Activated CD8-positive, alpha-beta T cell treated with anti-CD3 and anti-CD28 coated beads, Interleukin-2, amount 10 ng/mL, durations not matched to agents 7 days and 5 days (primary cell): ENCODE results near the gene HOXD1. TPM values are rescaled to one million over a fixed set of nuclear protein-coding genes. Genes with fewer than 3 reads are reported as not detected.

Experiments used
- ATAC-seq: fragments of 150-1000 bp; cut with Tn5 transposase; one replicate; pipeline ENCODE4 v1.10.0; 2021; ENCODE audit warnings: moderate library complexity
- CTCF ChIA-PET: fragments of 350-600 bp; sonication (Branson Sonifier 250); formaldehyde crosslinking; loops from one replicate; lab custom pipeline; 2021; ENCODE audit warnings: antibody characterized with exemption; lab: Charles Lee
- POLR2A ChIA-PET: fragments of 350-600 bp; sonication (Branson Sonifier 250); formaldehyde crosslinking; loops from one replicate; lab custom pipeline; 2021; ENCODE audit warnings: antibody characterized with exemption; lab: Charles Lee
- DNase-seq: peaks from one replicate; pipeline ENCODE4 v3.0.0-alpha.2; 2020
- H3K27ac Mint-ChIP-seq: one replicate; pipeline ENCODE4 v1.8.0; 2021; ENCODE audit warnings: mild to moderate bottlenecking, mixed read lengths
- H3K27me3 Mint-ChIP-seq: one replicate; pipeline ENCODE4 v1.8.0; 2021; ENCODE audit warnings: low read depth, mixed read lengths
- H3K36me3 Mint-ChIP-seq: one replicate; pipeline ENCODE4 v1.8.0; 2021; ENCODE audit warnings: low read depth, mixed read lengths
- H3K4me1 Mint-ChIP-seq: one replicate; pipeline ENCODE4 v1.8.0; 2021; ENCODE audit warnings: low read depth, mixed read lengths
- H3K4me3 Mint-ChIP-seq: one replicate; pipeline ENCODE4 v1.8.0; 2021; ENCODE audit warnings: mild to moderate bottlenecking, mixed read lengths
- H3K9me3 Mint-ChIP-seq: one replicate; pipeline ENCODE4 v1.8.0; 2022; ENCODE audit warnings: mixed read lengths; ENCODE audit not compliant: insufficient read depth
- total RNA-seq, 2 experiments: library from RNA; stranded (reverse); gene quantifications; one replicate each; pipeline ENCODE4 v1.2.3, GENCODE V29; 2021

Gene HOXD1
- total RNA-seq, 2 experiments from 2014 or later = not detected

DNA sequence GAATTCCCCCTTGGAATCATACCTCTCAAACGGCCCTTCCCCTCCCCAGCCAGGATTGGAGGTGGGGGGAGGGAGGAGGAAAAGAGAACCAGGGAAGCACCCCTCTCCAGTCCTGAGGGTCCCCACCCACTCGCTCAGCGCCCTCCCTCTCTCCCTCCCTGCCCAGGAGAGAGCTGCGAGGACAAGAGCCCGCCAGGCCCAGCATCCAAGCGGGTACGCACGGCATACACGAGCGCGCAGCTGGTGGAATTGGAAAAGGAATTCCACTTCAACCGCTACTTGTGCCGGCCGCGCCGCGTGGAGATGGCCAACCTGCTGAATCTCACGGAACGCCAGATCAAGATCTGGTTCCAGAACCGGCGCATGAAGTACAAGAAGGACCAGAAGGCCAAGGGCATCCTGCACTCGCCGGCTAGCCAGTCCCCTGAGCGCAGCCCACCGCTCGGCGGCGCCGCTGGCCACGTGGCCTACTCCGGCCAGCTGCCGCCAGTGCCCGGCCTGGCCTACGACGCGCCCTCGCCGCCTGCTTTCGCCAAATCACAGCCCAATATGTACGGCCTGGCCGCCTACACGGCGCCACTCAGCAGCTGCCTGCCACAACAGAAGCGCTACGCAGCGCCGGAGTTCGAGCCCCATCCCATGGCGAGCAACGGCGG lies 17.0 kb upstream of the HOXD1 start:
- DNase-seq = no peak
- no peaks in the 10 kb centered on the region for H3K9me3 Mint-ChIP-seq
- no peak overlapping the region for H3K27ac Mint-ChIP-seq
- H3K27me3 Mint-ChIP-seq = peaks cover 73% of the 10 kb centered on the region
- CTCF ChIA-PET = no interaction called here
- no peak for ATAC-seq
- H3K36me3 Mint-ChIP-seq = no peaks in the 10 kb centered on the region
- no peak overlapping the region for H3K4me3 Mint-ChIP-seq
- peaks cover 6% of the 10 kb centered on the region for H3K4me1 Mint-ChIP-seq
- POLR2A ChIA-PET = no interaction called here

DNA sequence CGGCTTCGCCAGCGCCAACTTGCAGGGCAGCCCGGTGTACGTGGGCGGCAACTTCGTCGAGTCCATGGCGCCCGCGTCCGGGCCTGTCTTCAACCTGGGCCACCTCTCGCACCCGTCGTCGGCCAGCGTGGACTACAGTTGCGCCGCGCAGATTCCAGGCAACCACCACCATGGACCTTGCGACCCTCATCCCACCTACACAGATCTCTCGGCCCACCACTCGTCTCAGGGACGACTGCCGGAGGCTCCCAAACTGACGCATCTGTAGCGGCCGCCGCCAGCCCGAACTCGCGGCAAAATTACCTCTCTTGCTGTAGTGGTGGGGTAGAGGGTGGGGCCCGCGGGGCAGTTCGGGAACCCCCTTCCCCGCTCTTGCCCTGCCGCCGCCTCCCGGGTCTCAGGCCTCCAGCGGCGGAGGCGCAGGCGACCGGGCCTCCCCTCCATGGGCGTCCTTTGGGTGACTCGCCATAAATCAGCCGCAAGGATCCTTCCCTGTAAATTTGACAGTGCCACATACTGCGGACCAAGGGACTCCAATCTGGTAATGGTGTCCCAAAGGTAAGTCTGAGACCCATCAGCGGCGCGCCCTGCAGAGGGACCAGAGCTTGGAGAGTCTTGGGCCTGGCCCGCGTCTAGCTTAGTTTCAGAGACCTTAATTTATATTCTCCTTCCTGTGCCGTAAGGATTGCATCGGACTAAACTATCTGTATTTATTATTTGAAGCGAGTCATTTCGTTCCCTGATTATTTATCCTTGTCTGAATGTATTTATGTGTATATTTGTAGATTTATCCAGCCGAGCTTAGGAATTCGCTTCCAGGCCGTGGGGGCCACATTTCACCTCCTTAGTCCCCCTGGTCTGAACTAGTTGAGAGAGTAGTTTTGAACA lies 16.2 kb upstream of the HOXD1 start:
- DNase-seq (no peak), ATAC-seq (no peak)
- Mint-ChIP-seq H3K27ac (peak overlapping the region; percentile 46), H3K4me1 (peaks cover 6% of the 10 kb centered on the region), H3K27me3 (peaks cover 73% of the 10 kb centered on the region), H3K36me3 (no peaks in the 10 kb centered on the region), H3K4me3 (no peak overlapping the region), H3K9me3 (no peaks in the 10 kb centered on the region)
- CTCF ChIA-PET = interaction anchor here (2.7 kb wide), 1 partner anchor 283 kb away, joined by 10 read pairs; no protein-coding TSS in a partner anchor
- POLR2A ChIA-PET = no interaction called here

DNA sequence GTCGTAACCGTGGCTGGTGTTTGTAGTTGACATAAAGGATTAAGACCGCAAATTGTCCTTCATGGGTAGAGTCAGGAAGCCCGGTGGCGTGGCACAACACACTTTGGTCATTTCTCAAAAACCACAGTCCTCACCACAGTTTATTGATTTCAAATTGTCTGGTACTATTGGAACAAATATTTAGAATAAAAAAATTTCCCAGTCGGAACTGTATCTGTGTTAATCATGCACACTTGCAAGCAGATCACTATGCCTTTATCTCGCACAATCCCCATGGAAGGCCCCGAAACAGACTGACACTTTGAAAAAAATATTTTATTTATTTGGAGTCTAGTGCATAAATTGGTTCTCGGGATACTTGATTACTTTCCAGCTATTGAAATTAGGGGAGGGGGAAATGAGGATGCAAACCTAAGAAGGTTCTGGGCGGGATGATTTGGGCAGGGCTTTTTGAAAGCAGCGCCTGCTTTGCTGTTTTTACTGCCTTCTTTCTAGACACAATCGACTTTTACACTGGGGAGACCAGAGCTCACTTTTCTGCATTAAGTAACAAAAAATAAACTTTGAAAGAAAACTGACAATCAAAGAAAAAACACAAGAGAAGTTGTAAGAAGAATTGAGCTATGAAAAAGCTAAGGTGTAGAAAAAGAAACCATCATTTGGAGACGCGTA lies 15.4 kb upstream of the HOXD1 start:
- POLR2A ChIA-PET = no interaction called here
- H3K27me3 Mint-ChIP-seq = peaks cover 72% of the 10 kb centered on the region
- DNase-seq (no peak), ATAC-seq (no peak)
- CTCF ChIA-PET = interaction anchor here (0.9 to 2.7 kb wide), 2 partner anchors 45 to 282 kb away, joined by 4 to 10 read pairs; no protein-coding TSS in a partner anchor
- peaks cover 6% of the 10 kb centered on the region for H3K4me1 Mint-ChIP-seq
- H3K9me3 Mint-ChIP-seq = no peaks in the 10 kb centered on the region
- no peak overlapping the region for H3K4me3 Mint-ChIP-seq
- no peaks in the 10 kb centered on the region for H3K36me3 Mint-ChIP-seq
- H3K27ac Mint-ChIP-seq = peak overlapping the region; percentile 46

DNA sequence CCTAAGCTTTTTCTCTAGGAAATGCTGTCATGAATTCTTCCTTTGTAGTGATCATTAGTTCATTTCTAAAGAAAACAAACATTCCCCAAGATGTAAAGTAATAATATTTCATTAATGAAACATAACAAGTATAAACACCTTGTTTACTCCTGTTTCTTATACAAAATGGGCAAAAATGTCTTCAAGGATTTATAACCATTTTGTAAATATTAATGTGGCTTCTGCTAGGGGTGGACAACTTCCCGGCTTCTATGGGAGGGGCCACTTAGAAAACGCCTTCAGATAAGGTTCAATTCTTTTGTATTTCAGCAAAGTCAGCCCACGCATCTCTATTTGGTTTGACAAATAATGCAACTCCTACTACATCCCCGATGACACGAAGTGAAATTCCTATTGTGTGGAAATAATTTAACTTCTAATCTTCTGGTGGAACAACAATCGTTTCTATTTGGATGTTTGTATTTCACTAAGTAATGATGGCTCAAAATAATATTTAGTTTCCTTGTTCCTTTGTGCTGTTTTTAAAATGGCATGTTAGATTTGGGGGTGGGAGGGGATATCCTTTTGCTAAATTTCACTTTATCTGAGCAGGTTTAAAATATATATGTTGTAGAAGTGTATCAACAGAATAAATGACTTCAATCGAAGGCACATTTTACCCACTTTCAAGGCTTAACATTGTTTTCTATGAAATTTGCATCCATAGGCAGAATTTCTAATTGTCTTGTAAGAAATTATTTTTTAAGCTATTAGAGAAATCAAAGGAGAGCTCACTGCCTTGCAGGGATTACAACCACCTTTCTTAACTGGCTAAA lies 14.7 kb upstream of the HOXD1 start:
- Mint-ChIP-seq H3K36me3 (no peaks in the 10 kb centered on the region), H3K9me3 (no peaks in the 10 kb centered on the region), H3K27me3 (peaks cover 77% of the 10 kb centered on the region), H3K4me3 (no peak overlapping the region), H3K27ac (no peak overlapping the region), H3K4me1 (peaks cover 9% of the 10 kb centered on the region)
- DNase-seq (no peak), ATAC-seq (no peak)
- ChIA-PET CTCF (interaction anchor here (0.9 to 2.7 kb wide), 3 partner anchors 46 to 381 kb away, joined by 4 to 10 read pairs (median 6); no protein-coding TSS in a partner anchor), POLR2A (no interaction called here)

DNA sequence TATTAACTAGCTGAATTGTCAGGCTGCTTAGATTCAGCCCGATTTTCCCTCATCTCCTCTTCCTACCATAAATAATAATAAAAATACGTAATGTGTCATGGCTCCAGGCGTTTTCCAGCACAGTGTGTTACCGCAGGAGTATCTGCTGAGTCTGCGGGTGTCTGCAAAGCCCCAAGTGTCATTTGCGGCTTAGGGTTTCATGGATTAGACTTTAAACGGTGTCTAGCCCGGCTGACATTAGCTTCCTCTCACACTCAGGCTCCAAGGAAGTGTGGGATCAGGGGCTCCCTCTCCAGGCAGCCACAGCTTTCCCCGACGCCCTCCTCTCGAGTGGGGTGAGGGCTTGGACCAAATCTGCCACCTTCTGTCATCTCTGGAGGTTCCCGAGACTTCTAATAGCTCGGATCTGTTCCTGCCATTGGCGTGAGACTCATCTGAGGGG lies 14.1 kb upstream of the HOXD1 start:
- ATAC-seq (no peak), DNase-seq (no peak)
- POLR2A ChIA-PET = no interaction called here
- Mint-ChIP-seq H3K9me3 (no peaks in the 10 kb centered on the region), H3K4me3 (no peak overlapping the region), H3K27me3 (peaks cover 82% of the 10 kb centered on the region), H3K36me3 (no peaks in the 10 kb centered on the region), H3K4me1 (peaks cover 9% of the 10 kb centered on the region), H3K27ac (no peak overlapping the region)
- CTCF ChIA-PET = interaction anchor here (1.1 to 2.7 kb wide), 2 partner anchors 281 to 380 kb away, joined by 6 to 10 read pairs; no protein-coding TSS in a partner anchor

DNA sequence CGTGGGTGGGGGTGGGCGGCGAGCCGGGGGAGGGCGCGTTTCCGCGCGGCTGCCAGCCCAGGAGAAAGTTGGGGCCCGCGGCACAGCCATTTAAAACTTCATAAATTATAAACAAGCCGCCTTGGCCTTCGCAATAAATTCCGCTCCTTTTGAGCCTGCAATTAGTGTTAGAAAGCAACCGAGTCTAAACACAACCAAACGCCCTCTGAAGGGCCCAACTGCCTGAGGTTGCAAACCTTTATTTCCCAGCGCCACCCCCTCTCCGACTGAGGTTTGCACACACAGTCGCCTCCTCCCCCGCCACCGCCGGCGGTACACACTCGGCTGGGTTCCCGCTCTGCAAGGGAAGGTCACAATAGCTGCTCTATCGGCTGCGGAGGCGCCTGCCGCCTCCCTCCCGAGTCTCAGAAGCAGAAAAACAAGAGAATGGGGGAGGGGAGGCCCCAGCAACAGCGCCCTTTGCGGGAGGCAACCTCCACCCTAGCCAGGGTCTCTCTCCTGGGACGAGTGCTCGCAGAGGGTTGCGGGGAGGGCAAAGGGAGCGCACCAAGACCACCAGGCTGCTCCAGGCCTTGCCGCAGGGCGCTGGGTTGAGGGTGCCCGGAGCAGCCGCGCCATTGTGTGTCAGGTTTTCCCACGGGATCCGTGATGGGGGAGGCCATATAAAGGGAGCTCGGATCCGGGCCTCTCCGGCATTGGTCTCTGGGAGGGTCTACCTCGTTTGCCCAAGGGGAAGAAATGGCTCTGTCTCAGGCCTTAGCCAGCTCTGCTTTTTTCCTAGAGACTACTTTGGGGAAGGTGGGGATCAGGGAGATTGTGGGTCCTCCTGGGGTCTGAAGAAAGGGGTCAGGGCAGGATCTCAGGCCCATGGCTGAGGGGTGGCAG lies 13.4 kb upstream of the HOXD1 start:
- CTCF ChIA-PET = interaction anchor here (1.0 to 2.7 kb wide), 3 partner anchors 278 to 379 kb away, joined by 3 to 10 read pairs (median 6); no protein-coding TSS in a partner anchor
- peaks cover 84% of the 10 kb centered on the region for H3K27me3 Mint-ChIP-seq
- no peak overlapping the region for H3K4me3 Mint-ChIP-seq
- ATAC-seq = no peak
- H3K4me1 Mint-ChIP-seq = peaks cover 9% of the 10 kb centered on the region
- DNase-seq = no peak
- no peaks in the 10 kb centered on the region for H3K9me3 Mint-ChIP-seq
- no peak overlapping the region for H3K27ac Mint-ChIP-seq
- POLR2A ChIA-PET = no interaction called here
- H3K36me3 Mint-ChIP-seq = no peaks in the 10 kb centered on the region

DNA sequence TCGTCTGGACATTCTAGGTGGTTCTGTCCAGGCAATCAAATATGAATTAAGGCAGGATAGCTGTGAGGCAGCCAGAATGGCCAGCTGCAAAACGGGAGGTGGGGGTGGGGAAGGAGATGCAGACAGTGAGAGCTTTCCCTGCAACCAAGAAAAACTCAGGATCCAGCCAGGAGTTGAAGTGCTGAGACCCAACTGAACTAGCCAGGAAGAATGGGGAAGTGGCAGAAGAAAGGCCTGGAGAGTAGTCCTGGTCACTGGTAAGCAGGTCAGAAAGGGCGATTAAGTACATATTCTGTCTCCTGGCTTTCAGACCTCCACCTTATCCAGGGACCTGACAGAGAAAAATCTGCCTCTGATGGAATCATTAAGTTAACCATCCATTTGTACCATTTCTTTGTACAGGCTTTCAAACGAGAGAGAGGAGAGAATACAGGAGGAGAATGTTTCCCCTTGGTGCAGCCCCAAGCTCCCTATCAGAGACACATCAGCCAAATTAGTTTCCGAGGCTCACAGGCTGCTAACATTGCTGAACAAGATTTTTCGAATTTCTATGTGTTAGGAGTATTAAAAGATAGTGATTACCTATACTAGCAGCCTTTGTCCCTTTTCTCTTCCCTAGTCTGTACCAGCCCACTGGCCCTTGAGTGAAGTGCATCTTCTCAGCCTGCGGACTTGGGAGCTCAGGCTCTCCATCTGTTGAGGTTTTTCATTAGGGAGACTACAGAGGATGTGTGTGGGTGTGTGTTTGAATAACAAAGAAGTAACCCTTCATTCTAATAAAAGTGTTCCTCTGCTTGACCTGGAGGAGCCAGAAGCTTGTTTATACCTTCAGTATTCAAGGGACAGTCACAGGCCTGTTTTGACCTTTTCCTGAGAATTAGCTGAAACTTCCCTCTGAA lies 12.5 kb upstream of the HOXD1 start:
- ATAC-seq (no peak), DNase-seq (no peak)
- no peak overlapping the region for H3K4me3 Mint-ChIP-seq
- ChIA-PET CTCF (interaction anchor here (1.0 to 1.2 kb wide), 2 partner anchors 26 to 278 kb away, joined by 3 read pairs; no protein-coding TSS in a partner anchor), POLR2A (no interaction called here)
- no peak overlapping the region for H3K27ac Mint-ChIP-seq
- H3K36me3 Mint-ChIP-seq = no peaks in the 10 kb centered on the region
- H3K27me3 Mint-ChIP-seq = peaks cover 88% of the 10 kb centered on the region
- H3K4me1 Mint-ChIP-seq = peaks cover 9% of the 10 kb centered on the region
- no peaks in the 10 kb centered on the region for H3K9me3 Mint-ChIP-seq

DNA sequence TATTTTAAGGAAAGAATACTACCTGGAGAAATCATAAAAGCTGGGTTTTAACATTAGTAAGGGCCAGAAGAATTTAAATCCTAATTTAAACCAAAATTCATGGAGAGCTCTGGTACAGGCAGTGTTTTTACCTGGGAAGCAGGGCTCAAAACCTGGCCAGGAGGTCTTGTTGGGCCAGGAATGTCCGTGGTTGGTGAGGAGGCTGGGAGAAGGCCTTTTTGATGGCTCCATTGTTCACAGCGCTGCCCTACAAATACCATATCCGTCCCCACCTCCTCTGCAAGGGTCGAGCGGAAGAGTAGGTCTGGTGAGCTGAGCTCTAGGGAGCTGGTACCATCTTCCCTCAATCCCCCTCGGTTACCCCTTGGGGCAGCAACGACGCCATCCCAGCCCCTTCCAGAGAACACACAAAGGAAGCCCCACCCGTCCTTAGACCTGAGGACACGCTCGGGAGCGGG lies 10.9 kb upstream of the HOXD1 start:
- POLR2A ChIA-PET = no interaction called here
- CTCF ChIA-PET = interaction anchor here (1.7 kb wide), 1 partner anchor 10 kb away, joined by 4 read pairs; no protein-coding TSS in a partner anchor
- H3K4me3 Mint-ChIP-seq = peak overlapping the region; percentile 20
- H3K9me3 Mint-ChIP-seq = no peaks in the 10 kb centered on the region
- ATAC-seq (no peak), DNase-seq (no peak)
- no peaks in the 10 kb centered on the region for H3K36me3 Mint-ChIP-seq
- no peak overlapping the region for H3K27ac Mint-ChIP-seq
- peaks cover 6% of the 10 kb centered on the region for H3K4me1 Mint-ChIP-seq
- H3K27me3 Mint-ChIP-seq = peaks cover 82% of the 10 kb centered on the region

DNA sequence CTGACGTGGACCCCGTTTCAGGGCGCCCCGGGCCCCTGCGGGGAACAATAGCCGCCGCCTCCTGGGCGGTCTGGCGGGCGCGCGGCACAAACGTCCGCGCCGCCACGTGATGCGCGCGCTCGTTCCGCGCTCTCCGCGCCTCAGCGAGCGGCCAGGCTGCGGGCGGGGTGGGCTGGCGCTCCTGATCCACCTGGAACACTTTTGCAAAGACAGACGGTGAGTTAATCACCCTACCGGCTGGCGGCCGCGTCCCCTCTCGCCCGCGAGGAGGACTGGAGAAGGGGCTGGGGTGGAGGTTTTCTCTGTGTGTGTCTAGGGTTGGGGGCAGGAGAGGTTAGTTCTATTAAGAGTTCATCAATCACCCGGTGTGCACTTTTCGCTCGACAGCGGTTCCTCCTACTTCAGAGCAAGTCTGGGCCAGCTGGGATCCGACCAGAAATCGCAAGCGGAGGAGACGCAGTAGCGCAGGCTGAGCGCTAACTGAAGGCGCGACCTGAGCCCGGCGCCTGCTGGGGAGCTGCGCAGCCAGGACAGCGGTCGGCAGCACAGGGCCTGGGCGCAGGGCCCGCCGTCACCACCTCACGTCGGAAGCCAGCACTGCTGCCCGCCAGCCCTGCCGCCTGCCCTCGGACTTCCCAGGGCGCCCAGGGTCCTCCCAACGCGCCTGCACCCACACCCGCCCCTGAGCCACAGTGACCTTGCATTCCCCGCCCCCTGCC lies 10.3 kb upstream of the HOXD1 start:
- no peak overlapping the region for H3K4me3 Mint-ChIP-seq
- ChIA-PET CTCF (interaction anchor here (1.4 to 1.7 kb wide), 2 partner anchors 9 to 277 kb away, joined by 4 read pairs; no protein-coding TSS in a partner anchor), POLR2A (no interaction called here)
- H3K27ac Mint-ChIP-seq = no peak overlapping the region
- DNase-seq = no peak
- H3K27me3 Mint-ChIP-seq = peaks cover 80% of the 10 kb centered on the region
- H3K9me3 Mint-ChIP-seq = no peaks in the 10 kb centered on the region
- H3K4me1 Mint-ChIP-seq = peaks cover 5% of the 10 kb centered on the region
- no peaks in the 10 kb centered on the region for H3K36me3 Mint-ChIP-seq
- peak; percentile 27 for ATAC-seq
